ENCODE measurements around the gene CHST8.

- TF ChIP-seq, protein P1, sequence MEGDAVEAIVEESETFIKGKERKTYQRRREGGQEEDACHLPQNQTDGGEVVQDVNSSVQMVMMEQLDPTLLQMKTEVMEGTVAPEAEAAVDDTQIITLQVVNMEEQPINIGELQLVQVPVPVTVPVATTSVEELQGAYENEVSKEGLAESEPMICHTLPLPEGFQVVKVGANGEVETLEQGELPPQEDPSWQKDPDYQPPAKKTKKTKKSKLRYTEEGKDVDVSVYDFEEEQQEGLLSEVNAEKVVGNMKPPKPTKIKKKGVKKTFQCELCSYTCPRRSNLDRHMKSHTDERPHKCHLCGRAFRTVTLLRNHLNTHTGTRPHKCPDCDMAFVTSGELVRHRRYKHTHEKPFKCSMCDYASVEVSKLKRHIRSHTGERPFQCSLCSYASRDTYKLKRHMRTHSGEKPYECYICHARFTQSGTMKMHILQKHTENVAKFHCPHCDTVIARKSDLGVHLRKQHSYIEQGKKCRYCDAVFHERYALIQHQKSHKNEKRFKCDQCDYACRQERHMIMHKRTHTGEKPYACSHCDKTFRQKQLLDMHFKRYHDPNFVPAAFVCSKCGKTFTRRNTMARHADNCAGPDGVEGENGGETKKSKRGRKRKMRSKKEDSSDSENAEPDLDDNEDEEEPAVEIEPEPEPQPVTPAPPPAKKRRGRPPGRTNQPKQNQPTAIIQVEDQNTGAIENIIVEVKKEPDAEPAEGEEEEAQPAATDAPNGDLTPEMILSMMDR (IDR thresholded peaks at IDR 0.05; ENCODE audit: low read depth, low read length, poor library complexity, severe bottlenecking) = no peak
- TF ChIP-seq EZH2phosphoT487 (IDR thresholded peaks at IDR 0.05; ENCODE audit: borderline replicate concordance, low read length) = no peak
These were observed 105.7 kb downstream of the CHST8 start for GRCh38 chr19:33727331-33727998.

Data from DOHH2 (cell line).